C4-2B (cell line): ENCODE data around the gene KCTD16.

Experiments
- CTCF ChIP-seq: fragments of 450-650 bp; conservative IDR thresholded peaks from 2 replicates; pipeline ENCODE4 v1.5.1; 2017; ENCODE audit warnings: mild to moderate bottlenecking
- ZFX ChIP-seq: fragments of 450-650 bp; IDR thresholded peaks from 2 replicates; pipeline ENCODE4 v1.6.1; 2017

- no peak for TF ChIP-seq CTCF
- TF ChIP-seq ZFX, result no peak
Observed at GRCh38 chr5:144465441-144465840, 294.8 kb downstream of the KCTD16 start.
